HepG2 (cell line): ENCODE measurements around the gene AKT3. TPM values are rescaled to one million over a fixed set of nuclear protein-coding genes. Genes with fewer than 3 reads are reported as not detected.

Experiments used
- ATAC-seq: fragments of 200-7000 bp; cut with Tn5 transposase; 3 replicates; pipeline ENCODE4 v1.9.1; 2020; ENCODE audit warnings: mild to moderate bottlenecking, moderate library complexity
- BruUV-seq: library from RNA; stranded (reverse); fragments of 400-500 nt; replicated peaks from 2 replicates; lab custom pipeline; 2021; lab: Mats Ljungman, UMichigan
- CTCF ChIA-PET: fragments of 300-600 bp; formaldehyde crosslinking; extraction: SDS; loops from one replicate; lab custom pipeline; 2021; ENCODE audit warnings: low total read pairs, inconsistent platforms, low intra/inter-chr PET ratio; lab: Yijun Ruan, JAX
- POLR2A ChIA-PET: fragments of 350-600 bp; sonication (Branson Sonifier 250); formaldehyde crosslinking; loops from one replicate; lab custom pipeline; 2020; ENCODE audit warnings: antibody characterized with exemption, inconsistent platforms; lab: Yijun Ruan, JAX
- DNase-seq: peaks from one replicate; pipeline ENCODE4 v3.0.0-alpha.2; 2015; ENCODE audit warnings: low spot score
- FAIRE-seq: peaks from 3 replicates; lab custom pipeline; 2011; peaks lifted over from hg19 to GRCh38; lab: Jason Lieb, UNC
- H2AFZ ChIP-seq: one replicate; pipeline ENCODE4 v1.6.1; 2011; ENCODE audit warnings: low read length, inconsistent platforms
- H3K27ac ChIP-seq: fragments of 300-600 bp; 3 replicates; pipeline ENCODE4 v1.8.0; 2011; ENCODE audit warnings: mixed run types, mild to moderate bottlenecking, mixed read lengths, low read length, inconsistent platforms; ENCODE audit not compliant: insufficient read depth; ENCODE audit errors: extremely low read length
- H3K27me3 ChIP-seq, 2 experiments: fragments of 200-600 bp in 1 of 2; 2 replicates in 1 of 2; 3 replicates in 1 of 2; pipeline versions ENCODE4 v1.6.0 to v1.8.0; 2011; ENCODE audit warnings: low read length in 2 of 2, mild to moderate bottlenecking in 2 of 2, moderate library complexity in 2 of 2, inconsistent platforms in 1 of 2; ENCODE audit not compliant: insufficient read depth in 2 of 2, control insufficient read depth in 1 of 2
- H3K36me3 ChIP-seq, 2 experiments: fragments of 200-600 bp in 1 of 2; replicated peaks in 1 of 2; 2 replicates in 1 of 2; 3 replicates in 1 of 2; pipeline versions ENCODE4 v1.5.1 to v1.8.0; 2011; ENCODE audit warnings: low read length in 2 of 2, inconsistent platforms in 1 of 2; ENCODE audit not compliant: insufficient read depth in 2 of 2, control insufficient read depth in 1 of 2
- H3K4me1 ChIP-seq: 2 replicates; pipeline ENCODE4 v1.5.1; 2012; ENCODE audit warnings: low read length, inconsistent platforms; ENCODE audit not compliant: insufficient read depth
- H3K4me2 ChIP-seq: 2 replicates; pipeline ENCODE4 v1.6.0; 2011; ENCODE audit warnings: low read depth, low read length, inconsistent platforms
- H3K4me3 ChIP-seq, 3 experiments: fragments of 200-600 bp in 1 of 3; sonication (generic), shearing (Covaris generic) in 1 of 3; replicated peaks in 1 of 3; 2 replicates each; pipeline ENCODE4 v1.5.1; 2011 to 2016; ENCODE audit warnings: low read length in 3 of 3, inconsistent platforms in 2 of 3, low read depth in 2 of 3, mild to moderate bottlenecking in 2 of 3, control low read depth in 1 of 3, mixed read lengths in 1 of 3; ENCODE audit not compliant: insufficient read depth in 1 of 3
- H3K79me2 ChIP-seq: one replicate; pipeline ENCODE4 v1.6.1; 2011; ENCODE audit warnings: low read length, inconsistent platforms; ENCODE audit not compliant: insufficient read depth
- H3K9ac ChIP-seq: 2 replicates; pipeline ENCODE4 v1.6.0; 2011; ENCODE audit warnings: mild to moderate bottlenecking, low read depth, low read length, inconsistent platforms; ENCODE audit not compliant: insufficient read depth
- H3K9me3 ChIP-seq: 2 replicates; pipeline ENCODE4 v1.5.1; 2012; ENCODE audit warnings: mild to moderate bottlenecking, low read length
- H4K20me1 ChIP-seq: 2 replicates; pipeline ENCODE4 v1.6.0; 2011; ENCODE audit warnings: inconsistent platforms, mild to moderate bottlenecking, low read length, moderate library complexity; ENCODE audit not compliant: insufficient read depth
- HDAC6 ChIP-seq: fragments of 200-600 bp; sonication (generic); IDR thresholded peaks from 2 replicates; pipeline ENCODE4 v1.7.0; 2017; ENCODE audit warnings: mild to moderate bottlenecking, antibody characterized with exemption, low read length, low read depth
- IRF1 ChIP-seq: sonication (generic); formaldehyde crosslinking; IDR thresholded peaks from 2 replicates; pipeline ENCODE4 v1.4.0; 2020; ENCODE audit warnings: low read depth, mild to moderate bottlenecking, missing genetic modification reagents
- MBD4 ChIP-seq: IDR thresholded peaks from 2 replicates; pipeline ENCODE4 v1.6.1; 2012; ENCODE audit warnings: low read length, inconsistent platforms, borderline replicate concordance
- RNF219 ChIP-seq: sonication (generic); formaldehyde crosslinking; IDR thresholded peaks from 2 replicates; pipeline ENCODE4 v1.5.0; 2020; ENCODE audit warnings: mild to moderate bottlenecking, missing genetic modification reagents
- ZNF552 ChIP-seq: sonication (generic); formaldehyde crosslinking; IDR thresholded peaks from 2 replicates; pipeline ENCODE4 v1.9.0; 2022; ENCODE audit warnings: missing genetic modification reagents, mild to moderate bottlenecking, borderline replicate concordance
- ZNF800 ChIP-seq: sonication (generic); formaldehyde crosslinking; IDR thresholded peaks from 2 replicates; pipeline ENCODE4 v1.4.0; 2020; ENCODE audit warnings: missing genetic modification reagents
- WGBS: methylation state at CpG from one replicate; pipeline ENCODE4 v1.1.6; 2017; ENCODE audit warnings: low lambda C conversion rate; 5-methylcytosine and 5-hydroxymethylcytosine counted together
- in situ Hi-C: cut with HindIII; loops from 2 replicates; pipeline ENCODE4 v1.10.0; 2017; ENCODE audit warnings: low pct_unique_long_range_greater_than_20kb; ENCODE audit not compliant: extremely low pct_ligation_motif_present
- intact Hi-C: fragments of 100-400 bp; cut with micrococcal nuclease; formaldehyde crosslinking; loops from one replicate; pipeline ENCODE4 v1.10.0; 2022; ENCODE audit not compliant: unreplicated experiment
- polyA plus RNA-seq, 8 experiments: library from polyadenylated mRNA; depleted of rRNA in 3 of 8; stranded (reverse) in 7 of 8; unstranded in 1 of 8; fragments of >200 nt; fragmentation: Illumina TruSeq in 4 of 8; extraction: Trizol in 4 of 8; gene quantifications; 2 replicates each; pipeline versions ENCODE4 v1.2.1 to v1.2.3, GENCODE V29; 2011 to 2016; ENCODE audit warnings: low read depth in 4 of 8, missing spikeins in 1 of 8, mixed read lengths in 1 of 8; ENCODE audit not compliant: insufficient read depth in 1 of 8
- total RNA-seq, 5 experiments: library from RNA; depleted of rRNA; stranded (reverse); fragments of >200 nt; fragmentation: Illumina TruSeq; extraction: Trizol; gene quantifications; 2 replicates each; pipeline ENCODE4 v1.2.3, GENCODE V29; 2016; ENCODE audit warnings: low read depth in 1 of 5

AKT3 gene
- total and polyA plus RNA-seq, 2 of the 13 experiments (the other 11 are each of a cell fraction or from before 2014, with no cell fraction given): 0.07 TPM

- TF ChIP-seq IRF1 (CRISPR knock-in tag) (no peak), HDAC6 (no peak), ZNF800 (CRISPR knock-in tag) (no peak), RNF219 (CRISPR knock-in tag) (no peak)
These were observed 384.3 kb downstream of the AKT3 start (continued) for GRCh38 chr1:243465738-243466137.

- WGBS: 93% methylated on average over 5 of the region's 5 CpGs
- Histone ChIP-seq H4K20me1 (no peaks in the 10 kb centered on the region), H3K79me2 (no peaks in the 10 kb centered on the region), H3K27me3 (no peaks in the 10 kb centered on the region; a peak in 1 of 5 replicates), H3K4me3 (no peak overlapping the region), H3K9ac (no peak overlapping the region), H3K4me1 (no peaks in the 10 kb centered on the region), H3K27ac (no peak overlapping the region), H3K9me3 (no peaks in the 10 kb centered on the region), H3K36me3 (no peaks in the 10 kb centered on the region)
- DNase-seq (no peak), ATAC-seq (no peak)
- in situ Hi-C loops: no loop called here
- CTCF ChIA-PET: no interaction called here
- BruUV-seq: no TSS peak
- POLR2A ChIA-PET: no interaction called here
- intact Hi-C loops: no loop called here
- TF ChIP-seq MBD4: no peak
- TF ChIP-seq ZNF552 (CRISPR knock-in tag): no peak
- TF ChIP-seq, all 625 proteins: peak for 0
- no peak overlapping the region for H2AFZ ChIP-seq
- no peak for FAIRE-seq
- H3K4me2 ChIP-seq: no peak overlapping the region
These were observed 385.0 kb downstream of the AKT3 start for GRCh38 chr1:243465081-243465480.
